Testis (tissue), 2 donors: ENCODE data around the gene KCTD5.

Experiments
- POLR2A ChIP-seq: fragments of 450-650 bp; IDR thresholded peaks from one replicate; pipeline ENCODE4 v1.6.1; 2017; ENCODE audit warnings: antibody characterized with exemption, mild to moderate bottlenecking, moderate library complexity
- TF ChIP-seq, protein P1 (sequence below), 3 experiments: fragments of 450-650 bp in 2 of 3; fragments of 200-600 bp in 1 of 3; sonication (generic) in 1 of 3; IDR thresholded peaks; one replicate each; pipeline ENCODE4 v1.5.1; 2016 to 2019; ENCODE audit warnings: antibody characterized with exemption in 3 of 3, mild to moderate bottlenecking in 2 of 3, moderate library complexity in 1 of 3

DNA sequence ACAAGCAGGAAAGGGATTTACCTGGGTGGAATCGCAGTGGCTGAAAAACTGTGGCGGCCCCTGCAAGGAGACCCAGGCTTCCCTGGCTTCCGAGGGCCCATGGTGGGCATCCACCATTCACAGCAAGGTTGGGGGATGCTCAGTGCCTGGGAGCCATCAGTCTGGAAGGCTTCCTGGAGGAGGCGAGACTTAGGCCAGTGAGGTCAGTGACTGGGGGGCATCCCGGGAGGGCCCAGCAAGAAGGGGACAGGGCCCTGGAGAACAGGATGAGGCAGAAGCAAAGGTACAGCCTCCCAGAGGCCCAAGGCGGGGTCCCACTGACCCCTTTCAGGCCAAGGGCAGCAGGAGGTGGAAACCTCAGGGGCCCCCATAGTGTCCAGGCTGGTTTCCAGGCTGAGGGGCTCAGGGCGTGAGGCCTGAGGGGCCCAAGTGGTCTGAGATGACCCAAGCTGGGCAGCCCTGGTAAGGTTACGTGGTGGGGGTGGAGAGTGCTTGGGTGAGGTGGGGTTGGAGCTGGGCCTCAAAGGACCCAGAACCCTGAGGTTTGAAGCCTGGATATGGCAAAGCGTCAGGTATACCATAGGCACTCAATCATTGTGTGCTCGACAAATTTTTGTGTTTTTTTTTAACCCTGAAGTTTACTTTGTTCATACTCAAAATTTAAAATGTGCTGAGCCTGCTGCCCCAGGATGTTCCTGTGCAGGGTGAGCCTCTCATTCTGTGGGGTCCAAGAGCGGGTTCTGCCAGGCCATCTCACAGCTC is 54.3 kb downstream of the KCTD5 start:
- TF ChIP-seq, protein P1, sequence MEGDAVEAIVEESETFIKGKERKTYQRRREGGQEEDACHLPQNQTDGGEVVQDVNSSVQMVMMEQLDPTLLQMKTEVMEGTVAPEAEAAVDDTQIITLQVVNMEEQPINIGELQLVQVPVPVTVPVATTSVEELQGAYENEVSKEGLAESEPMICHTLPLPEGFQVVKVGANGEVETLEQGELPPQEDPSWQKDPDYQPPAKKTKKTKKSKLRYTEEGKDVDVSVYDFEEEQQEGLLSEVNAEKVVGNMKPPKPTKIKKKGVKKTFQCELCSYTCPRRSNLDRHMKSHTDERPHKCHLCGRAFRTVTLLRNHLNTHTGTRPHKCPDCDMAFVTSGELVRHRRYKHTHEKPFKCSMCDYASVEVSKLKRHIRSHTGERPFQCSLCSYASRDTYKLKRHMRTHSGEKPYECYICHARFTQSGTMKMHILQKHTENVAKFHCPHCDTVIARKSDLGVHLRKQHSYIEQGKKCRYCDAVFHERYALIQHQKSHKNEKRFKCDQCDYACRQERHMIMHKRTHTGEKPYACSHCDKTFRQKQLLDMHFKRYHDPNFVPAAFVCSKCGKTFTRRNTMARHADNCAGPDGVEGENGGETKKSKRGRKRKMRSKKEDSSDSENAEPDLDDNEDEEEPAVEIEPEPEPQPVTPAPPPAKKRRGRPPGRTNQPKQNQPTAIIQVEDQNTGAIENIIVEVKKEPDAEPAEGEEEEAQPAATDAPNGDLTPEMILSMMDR (IDR thresholded peaks at IDR 0.05) = no peak
- TF ChIP-seq POLR2A = no peak
